Measurements from ENCODE around the gene SPIN2A.
"Not testable (repeated sequence)": the region's sequence is repeated elsewhere in the genome, so short reads cannot be mapped to it uniquely, and the experiment has no call there.

SPIN2A gene

GRCh38 chrX:57137073-57137472 lies at the start of gene SPIN2A:
Gene SPIN2A (minus strand): TSS chrX:57137397. CDS start chrX:57136597, 800 bp downstream.
- not testable (repeated sequence) for DNase-seq

DNA sequence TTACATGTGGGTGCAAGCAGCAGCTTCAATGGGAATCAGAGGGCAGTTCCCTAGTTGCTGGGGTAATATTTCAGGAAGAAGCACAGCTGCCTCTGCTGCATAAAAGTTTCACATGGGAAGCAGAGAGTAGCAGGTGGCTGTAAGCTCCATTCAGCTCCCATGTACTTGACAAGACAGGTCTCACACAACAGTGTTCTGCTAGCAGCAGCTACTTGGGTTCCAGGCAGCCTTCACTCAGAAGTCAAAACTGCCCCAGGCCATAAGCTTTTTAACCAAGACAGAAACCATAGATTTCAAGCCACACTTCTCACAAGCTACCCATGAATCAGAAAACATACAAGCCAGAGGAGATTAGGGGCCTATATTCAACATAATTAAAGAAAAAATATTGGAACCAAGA lies 41.4 kb upstream of the SPIN2A start:
- DNase-seq: no peak

DNA sequence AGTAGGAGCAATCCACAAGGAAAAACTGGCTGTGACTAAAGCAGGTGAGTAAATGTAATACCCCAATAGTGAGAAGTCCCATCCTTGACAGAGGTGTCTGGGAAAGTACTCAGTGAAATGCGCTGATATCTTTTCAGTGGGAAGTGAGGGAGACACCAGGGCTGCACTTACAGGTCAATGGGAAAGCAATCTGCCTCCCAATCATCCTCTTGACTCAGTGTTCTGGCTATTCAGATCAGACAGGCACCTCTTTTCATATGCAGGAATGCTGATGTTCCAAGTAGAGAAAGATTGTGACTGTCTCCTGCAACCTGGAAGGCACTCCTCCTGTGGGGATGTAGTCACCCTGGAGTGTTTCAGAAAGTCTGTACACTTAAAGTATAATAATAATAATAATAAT lies 39.9 kb upstream of the SPIN2A start:
- DNase-seq: no peak

GRCh38 chrX:57172544-57172943 lies 35.3 kb upstream of the SPIN2A start:
- no peak for DNase-seq

DNA sequence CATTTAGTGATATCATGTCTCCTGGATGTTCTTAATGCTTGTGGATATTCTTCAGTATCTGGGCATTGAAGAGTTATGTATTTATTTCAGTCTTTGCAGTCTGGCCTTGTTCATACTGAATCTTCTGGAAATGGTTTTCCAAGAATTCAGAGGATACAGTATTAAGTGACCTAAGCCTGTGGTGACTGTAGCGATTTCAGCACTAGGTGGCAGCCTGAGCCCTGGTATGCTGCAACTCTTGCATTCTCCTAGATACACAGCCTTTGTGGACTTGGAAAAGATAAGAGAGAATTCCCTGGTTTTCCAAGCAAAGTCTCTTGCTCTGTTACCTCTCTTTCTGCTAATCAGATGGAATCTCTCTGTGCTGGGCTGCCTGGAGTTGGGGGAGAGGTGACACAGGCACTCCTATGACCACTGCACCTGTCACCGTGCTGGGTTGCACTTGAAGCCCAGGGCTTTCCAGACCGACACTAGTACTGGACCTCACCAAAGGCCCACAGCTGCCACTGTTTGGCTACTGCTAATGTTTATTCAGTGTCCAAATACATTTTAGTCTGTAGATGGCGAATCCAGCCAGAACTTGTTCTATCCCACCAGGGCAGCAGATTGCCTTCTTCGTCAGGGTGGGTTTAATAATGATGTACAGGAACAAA lies 19.3 kb upstream of the SPIN2A start:
- DNase-seq: no peak

- no peak for DNase-seq
Observed at GRCh38 chrX:57155171-57155570, 18.0 kb upstream of the SPIN2A start.

DNA sequence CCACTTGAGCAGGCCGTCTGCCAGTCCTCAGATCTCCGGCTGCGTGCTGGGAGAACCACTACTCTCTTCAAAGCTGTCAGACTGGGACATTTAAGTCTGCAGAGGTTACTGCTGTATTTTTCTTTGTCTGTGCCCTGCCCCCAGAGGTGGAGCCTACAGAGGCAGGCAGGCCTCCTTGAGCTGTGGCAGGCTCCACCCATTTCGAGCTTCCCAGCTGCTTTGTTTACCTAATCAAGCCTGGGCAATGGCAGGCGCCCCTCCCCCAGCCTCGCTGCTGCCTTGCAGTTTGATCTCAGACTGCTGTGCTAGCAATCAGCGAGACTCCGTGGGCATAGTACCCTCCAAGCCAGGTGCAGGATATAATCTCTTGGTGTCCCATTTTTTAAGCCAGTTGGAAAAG lies 15.0 kb upstream of the SPIN2A start:
- DNase-seq: not testable (repeated sequence)

DNA sequence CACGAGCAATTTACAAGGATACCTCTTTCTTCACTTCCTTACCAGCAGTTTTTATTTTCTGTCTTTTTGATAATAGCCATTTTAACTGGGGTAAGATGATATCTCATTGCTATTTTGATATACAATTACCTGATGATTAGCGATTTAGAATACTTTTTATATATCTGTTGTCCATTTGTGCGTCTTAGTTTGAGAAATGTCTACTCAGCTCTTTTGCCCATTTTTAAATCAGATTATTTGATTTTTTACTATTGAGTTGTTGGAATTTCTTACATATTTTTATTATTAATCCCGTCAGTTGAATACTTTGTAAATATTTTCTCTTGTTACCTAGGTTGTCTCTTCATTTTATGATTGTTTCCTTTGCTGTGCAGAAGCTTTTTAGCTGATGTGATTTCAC lies 1.5 kb upstream of the SPIN2A start:
- no peak for DNase-seq

DNA sequence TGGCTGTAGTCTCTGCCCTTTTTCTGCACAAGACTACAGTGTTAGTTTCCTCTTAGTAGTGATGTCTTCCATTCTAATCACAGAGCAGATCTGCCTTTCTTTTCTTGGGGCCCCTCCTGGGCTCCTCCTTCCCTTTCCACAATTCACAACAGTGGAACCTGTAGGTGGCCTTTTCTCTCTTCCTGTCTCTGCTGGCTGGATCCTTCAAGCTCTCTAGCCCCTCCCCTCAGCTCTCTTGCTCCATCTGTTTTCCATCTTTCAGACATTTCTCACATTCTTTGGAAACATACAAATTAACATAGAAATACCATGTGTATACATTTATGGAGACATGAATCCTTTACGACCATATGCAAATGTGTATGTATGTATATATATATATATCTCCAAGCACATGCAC lies 304 bp upstream of the SPIN2A start:
- no peak for DNase-seq

DNA sequence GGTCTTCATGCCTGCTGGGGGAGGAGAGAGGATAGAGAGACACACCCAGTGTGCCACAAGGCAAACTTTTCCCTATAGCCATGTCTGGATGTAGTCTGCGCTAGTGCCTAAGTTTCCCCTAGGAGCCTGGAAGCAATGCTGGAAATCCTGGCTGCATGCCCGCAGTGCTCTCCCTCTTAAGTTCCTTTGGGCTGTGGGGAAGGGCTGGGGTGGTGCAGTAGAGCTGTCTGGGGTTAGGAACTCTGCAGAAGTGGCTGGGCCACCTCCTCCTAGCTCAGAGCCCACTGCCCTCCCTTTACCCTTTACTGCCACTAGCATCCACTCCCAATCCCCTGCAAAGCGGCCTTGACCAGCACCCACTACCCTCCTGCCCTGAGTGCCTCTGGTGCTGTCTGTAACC lies 608 bp downstream of the SPIN2A start:
- DNase-seq: not testable (repeated sequence)

GRCh38 chrX:57135287-57135686 lies 1.9 kb downstream of the SPIN2A start:
- no peak for DNase-seq

DNA sequence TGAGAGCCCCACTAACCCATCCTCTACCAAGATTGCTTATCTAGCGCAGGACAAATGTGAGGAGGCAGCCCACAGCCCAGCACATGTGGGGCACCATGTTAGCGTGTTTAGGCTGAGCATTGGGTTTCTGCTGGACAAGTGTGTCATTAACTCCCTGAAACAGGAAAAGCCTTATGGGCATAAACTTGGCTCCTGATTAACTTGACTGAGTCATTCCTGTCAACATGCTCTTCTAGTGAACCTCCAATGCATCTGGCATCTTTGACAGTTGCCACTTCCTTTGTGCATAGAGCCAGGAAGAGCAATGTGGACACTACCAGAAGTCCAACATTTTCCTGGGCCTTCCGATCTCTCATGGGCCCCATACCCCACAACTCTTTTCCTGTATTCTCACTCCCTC lies 2.5 kb downstream of the SPIN2A start:
- no peak for DNase-seq

DNA sequence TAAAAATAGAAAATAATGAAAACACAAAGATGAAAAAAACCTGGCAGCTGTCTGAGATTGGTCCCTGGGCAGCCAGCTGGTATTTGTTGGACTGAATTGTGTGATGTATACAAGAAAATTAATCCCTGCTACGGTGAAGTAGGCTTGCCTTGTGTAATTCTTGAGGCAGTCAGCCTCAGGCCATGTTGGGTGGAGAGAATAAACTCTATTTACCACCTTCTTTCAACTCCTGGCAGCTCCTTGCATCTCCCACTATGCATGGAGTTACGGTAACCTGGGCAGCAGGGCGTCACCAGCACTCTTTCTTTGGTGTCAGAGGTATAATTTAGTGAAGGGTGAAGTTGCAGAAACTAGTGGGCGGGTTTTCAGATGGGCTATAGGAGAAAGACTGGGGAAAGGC lies 3.5 kb downstream of the SPIN2A start:
- no peak for DNase-seq

DNA sequence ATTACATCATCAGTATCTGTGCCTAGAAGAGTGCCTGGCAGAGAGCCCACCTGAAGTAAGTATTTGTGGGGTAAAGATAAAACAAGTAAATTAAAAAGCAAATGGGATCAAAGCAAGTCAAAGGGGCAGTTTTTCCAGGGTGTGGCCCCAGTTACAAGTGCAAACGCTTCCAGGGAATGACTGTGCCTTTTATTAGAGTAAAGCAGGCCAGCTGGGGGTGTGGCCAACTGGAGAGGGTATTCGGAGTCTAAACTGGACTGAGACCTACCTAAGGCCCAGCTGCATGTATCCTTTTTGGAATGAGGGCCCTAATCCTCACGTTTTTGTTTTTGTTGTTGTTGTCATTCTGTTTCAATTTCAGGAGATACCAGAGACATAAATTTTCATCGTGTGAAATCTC lies 3.9 kb downstream of the SPIN2A start:
- not testable (repeated sequence) for DNase-seq

- DNase-seq: no peak
Observed at GRCh38 chrX:57132046-57132445, 5.2 kb downstream of the SPIN2A start.

GRCh38 chrX:57121816-57122215 lies 15.4 kb downstream of the SPIN2A start:
- DNase-seq: no peak

GRCh38 chrX:57121162-57121755 lies 15.9 kb downstream of the SPIN2A start, which contains the start of gene SPIN2B:
Gene SPIN2B (minus strand): TSS chrX:57121548.
- peak; percentile 76 for DNase-seq

DNA sequence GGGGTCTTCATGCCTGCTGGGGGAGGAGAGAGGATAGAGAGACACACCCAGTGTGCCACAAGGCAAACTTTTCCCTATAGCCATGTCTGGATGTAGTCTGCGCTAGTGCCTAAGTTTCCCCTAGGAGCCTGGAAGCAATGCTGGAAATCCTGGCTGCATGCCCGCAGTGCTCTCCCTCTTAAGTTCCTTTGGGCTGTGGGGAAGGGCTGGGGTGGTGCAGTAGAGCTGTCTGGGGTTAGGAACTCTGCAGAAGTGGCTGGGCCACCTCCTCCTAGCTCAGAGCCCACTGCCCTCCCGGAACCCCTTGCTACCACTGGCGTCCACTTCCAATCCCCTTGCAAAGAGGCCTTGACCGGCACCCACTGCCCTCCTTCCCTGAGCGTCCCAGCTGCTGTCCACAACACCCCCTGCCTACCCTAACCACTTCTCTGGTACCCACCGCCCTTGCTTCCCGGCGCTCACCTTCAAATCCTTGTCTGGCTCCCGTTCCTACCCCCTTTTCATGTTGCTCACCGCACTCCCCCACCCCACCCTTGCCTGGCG lies 16.5 kb downstream of the SPIN2A start:
- not testable (repeated sequence) for DNase-seq

DNA sequence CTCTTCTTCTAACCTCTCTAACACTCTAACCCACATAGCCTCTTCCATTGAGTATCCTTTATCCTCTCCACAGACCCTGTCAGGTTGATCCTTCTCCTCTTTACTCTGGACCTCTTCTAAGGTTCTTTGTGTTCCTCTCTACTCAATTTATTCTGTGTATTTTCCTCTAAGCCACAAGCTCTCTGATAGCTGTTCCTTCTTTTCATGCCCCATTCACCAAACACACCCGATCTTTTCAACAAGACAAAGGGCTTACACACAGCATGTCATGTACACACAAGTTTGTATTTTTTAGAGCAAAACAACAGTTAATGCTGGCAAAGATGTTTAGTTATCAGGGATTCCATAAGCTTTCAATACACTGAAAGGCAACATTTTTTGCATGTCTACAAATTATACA lies 17.8 kb downstream of the SPIN2A start:
- DNase-seq: no peak

DNA sequence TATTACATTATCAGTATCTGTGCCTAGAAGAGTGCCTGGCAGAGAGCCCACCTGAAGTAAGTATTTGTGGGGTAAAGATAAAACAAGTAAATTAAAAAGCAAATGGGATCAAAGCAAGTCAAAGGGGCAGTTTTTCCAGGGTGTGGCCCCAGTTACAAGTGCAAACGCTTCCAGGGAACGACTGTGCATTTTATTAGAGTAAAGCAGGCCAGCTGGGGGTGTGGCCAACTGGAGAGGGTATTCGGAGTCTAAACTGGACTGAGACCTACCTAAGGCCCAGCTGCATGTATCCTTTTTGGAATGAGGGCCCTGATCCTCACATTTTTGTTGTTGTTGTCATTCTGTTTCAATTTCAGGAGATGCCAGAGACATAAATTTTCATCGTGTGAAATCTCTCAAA lies 19.6 kb downstream of the SPIN2A start:
- DNase-seq: not testable (repeated sequence)

- DNase-seq: no peak
Observed at GRCh38 chrX:57104921-57105398, 32.2 kb downstream of the SPIN2A start.

GRCh38 chrX:57104406-57104805 lies 32.8 kb downstream of the SPIN2A start:
- DNase-seq: no peak

GRCh38 chrX:57103489-57103888 lies 33.7 kb downstream of the SPIN2A start:
- no peak for DNase-seq

- DNase-seq: not testable (repeated sequence)
Observed at GRCh38 chrX:57102918-57103317, 34.3 kb downstream of the SPIN2A start.
